ENCODE measurements around the gene CCT3.

GRCh38 chr1:156270314-156270713 lies 67.8 kb downstream of the CCT3 start:
- no peak for TF ChIP-seq EP300 (IDR thresholded peaks at IDR 0.05)
- no peak for TF ChIP-seq CTCF (IDR thresholded peaks at IDR 0.05)
- no peak for TF ChIP-seq POLR2A (IDR thresholded peaks at IDR 0.05)

Measured in tibial nerve (tissue), 4 donors.